HT-29 (cell line): Measurements from ENCODE around the gene ZYG11B. TPM values are rescaled to one million over a fixed set of nuclear protein-coding genes. Genes with fewer than 3 reads are reported as not detected.
"Not testable (repeated sequence)": the region's sequence is repeated elsewhere in the genome, so short reads cannot be mapped to it uniquely, and the experiment has no call there.

ENCODE experiments used
- DNase-seq: peaks from one replicate; pipeline ENCODE4 v3.0.0-alpha.2; 2015; ENCODE audit warnings: low spot score
- small RNA-seq: library from RNA; depleted of rRNA; stranded (forward); fragments of <200 nt; gene quantifications from one replicate; pipeline ENCODE3, GENCODE V24; 2014
- total RNA-seq: library from RNA; depleted of rRNA; stranded (reverse); fragments of >200 nt; shearing (Covaris generic); gene quantifications from 2 replicates; pipeline ENCODE4 v1.2.3, GENCODE V29; 2014; rRNA removed

ZYG11B gene
- total RNA-seq, 1 experiment from 2014 or later: 3.3 TPM

GRCh38 chr1:52842643-52843310 lies 116.5 kb downstream of the ZYG11B start, which contains the start of gene ZYG11A:
Gene ZYG11A (plus strand): TSS chr1:52842760. CDS start chr1:52842884, 124 bp downstream.
- DNase-seq: no peak

- DNase-seq: not testable (repeated sequence)
These were observed 118.9 kb downstream of the ZYG11B start for GRCh38 chr1:52845119-52845518.

- DNase-seq: no peak
These were observed 122.2 kb downstream of the ZYG11B start for GRCh38 chr1:52848423-52848822.

- DNase-seq: no peak
These were observed 124.7 kb downstream of the ZYG11B start for GRCh38 chr1:52850951-52851350.

GRCh38 chr1:52852854-52853253 lies 126.6 kb downstream of the ZYG11B start:
- DNase-seq: no peak

GRCh38 chr1:52855584-52855983 lies 129.3 kb downstream of the ZYG11B start:
- no peak for DNase-seq

GRCh38 chr1:52856026-52856425 lies 129.8 kb downstream of the ZYG11B start:
- DNase-seq: no peak

- DNase-seq: no peak
These were observed 131.2 kb downstream of the ZYG11B start for GRCh38 chr1:52857443-52857842.

GRCh38 chr1:52862666-52863458 lies 136.6 kb downstream of the ZYG11B start:
- no peak for DNase-seq

GRCh38 chr1:52867087-52867863 lies 141.0 kb downstream of the ZYG11B start:
- DNase-seq: peak; percentile 4

- not testable (repeated sequence) for DNase-seq
These were observed 143.5 kb downstream of the ZYG11B start for GRCh38 chr1:52869727-52870126.

- DNase-seq: no peak
These were observed 150.6 kb downstream of the ZYG11B start for GRCh38 chr1:52876843-52877242.

Small RNA genes within 50 kb of the gene (small RNA-seq; reads per million reads assigned to genes)
- gene RN7SL62P (not detected), gene RNU2-30P (6.6 reads per million, percentile 85 among the genes with 10 or more reads in this experiment), gene RNU6-969P (not detected)

Other genes starting within 250 kb of the ZYG11B start
- 5.8 and 17.7 TPM in 2 replicates for gene TUT4, start 173.4 kb upstream of the ZYG11B start, total RNA-seq
- gene GPX7, start 124.1 kb upstream of the ZYG11B start, total RNA-seq: not detected in 2 replicates
- gene SHISAL2A, start 93.3 kb upstream of the ZYG11B start, total RNA-seq: not detected in 2 replicates
- gene COA7, start 28.1 kb upstream of the ZYG11B start, total RNA-seq: 15.8 and 17.4 TPM in 2 replicates
- gene ZYG11A, start 116.3 kb downstream of the ZYG11B start, total RNA-seq: not detected in 2 replicates
- 46.5 and 47.6 TPM in 2 replicates for gene ECHDC2, start 195.3 kb downstream of the ZYG11B start, total RNA-seq
- gene SCP2, start 200.8 kb downstream of the ZYG11B start, total RNA-seq: 48.1 and 48.7 TPM in 2 replicates